ENCODE measurements around the gene TCERG1L.

The TCERG1L gene

GRCh38 chr10:131282961-131283360, 28.6 kb downstream of the TCERG1L start:
- H3K4me3 ChIP-seq (ENCODE audit: low read depth, low read length), result no peak overlapping the region
- no peak for TF ChIP-seq CTCF (IDR thresholded peaks at IDR 0.05; ENCODE audit: low read depth, low read length)
- no peak for DNase-seq (ENCODE audit: low read depth, low spot score)
- in situ Hi-C loops (cut with HindIII; ENCODE audit: low sequenced_read_pairs), result no loop called here

GRCh38 chr10:131280101-131280500, 31.4 kb downstream of the TCERG1L start:
- no peak for DNase-seq (ENCODE audit: low read depth, low spot score)
- TF ChIP-seq CTCF (IDR thresholded peaks at IDR 0.05; ENCODE audit: low read depth, low read length), result no peak
- in situ Hi-C loops (cut with HindIII; ENCODE audit: low sequenced_read_pairs), result no loop called here

GRCh38 chr10:131279516-131279915, 32.0 kb downstream of the TCERG1L start:
- no peak for DNase-seq (ENCODE audit: low read depth, low spot score)
- TF ChIP-seq CTCF (IDR thresholded peaks at IDR 0.05; ENCODE audit: low read depth, low read length), result no peak
- in situ Hi-C loops (cut with HindIII; ENCODE audit: low sequenced_read_pairs), result no loop called here
- no peak overlapping the region for H3K4me3 ChIP-seq (ENCODE audit: low read depth, low read length)

More at GRCh38 chr10:131280101-131280500, 31.4 kb downstream of the TCERG1L start:
- no peak overlapping the region for H3K4me3 ChIP-seq (ENCODE audit: low read depth, low read length)

GRCh38 chr10:131277969-131278368, 33.6 kb downstream of the TCERG1L start:
- no peak for DNase-seq (ENCODE audit: low read depth, low spot score)
- no peak overlapping the region for H3K4me3 ChIP-seq (ENCODE audit: low read depth, low read length)
- TF ChIP-seq CTCF (IDR thresholded peaks at IDR 0.05; ENCODE audit: low read depth, low read length), result no peak
- in situ Hi-C loops (cut with HindIII; ENCODE audit: low sequenced_read_pairs), result no loop called here

- DNase-seq (ENCODE audit: low read depth, low spot score), result no peak
- in situ Hi-C loops (cut with HindIII; ENCODE audit: low sequenced_read_pairs), result no loop called here
- no peak for TF ChIP-seq CTCF (IDR thresholded peaks at IDR 0.05; ENCODE audit: low read depth, low read length)
- no peak overlapping the region for H3K4me3 ChIP-seq (ENCODE audit: low read depth, low read length)
These were observed 34.2 kb downstream of the TCERG1L start for GRCh38 chr10:131277278-131277677.

GRCh38 chr10:131275691-131276090, 35.8 kb downstream of the TCERG1L start:
- no peak for DNase-seq (ENCODE audit: low read depth, low spot score)
- in situ Hi-C loops (cut with HindIII; ENCODE audit: low sequenced_read_pairs), result no loop called here
- TF ChIP-seq CTCF (IDR thresholded peaks at IDR 0.05; ENCODE audit: low read depth, low read length), result no peak
- H3K4me3 ChIP-seq (ENCODE audit: low read depth, low read length), result no peak overlapping the region

GRCh38 chr10:131274883-131275282, 36.6 kb downstream of the TCERG1L start:
- DNase-seq (ENCODE audit: low read depth, low spot score), result no peak
- no peak overlapping the region for H3K4me3 ChIP-seq (ENCODE audit: low read depth, low read length)
- no peak for TF ChIP-seq CTCF (IDR thresholded peaks at IDR 0.05; ENCODE audit: low read depth, low read length)
- in situ Hi-C loops (cut with HindIII; ENCODE audit: low sequenced_read_pairs), result no loop called here
